GOT3 (cell line): ENCODE measurements around the gene PUM2.
"Not testable (repeated sequence)": the region's sequence is repeated elsewhere in the genome, so short reads cannot be mapped to it uniquely, and the experiment has no call there.

Experiments
- DNase-seq: peaks from one replicate; lab custom pipeline; 2025; ENCODE audit warnings: mixed read lengths; lab: John Stamatoyannopoulos, UW

Gene PUM2

GRCh38 chr2:20371323-20372025 lies 20.8 kb upstream of the PUM2 start:
- DNase-seq, result no peak

DNA sequence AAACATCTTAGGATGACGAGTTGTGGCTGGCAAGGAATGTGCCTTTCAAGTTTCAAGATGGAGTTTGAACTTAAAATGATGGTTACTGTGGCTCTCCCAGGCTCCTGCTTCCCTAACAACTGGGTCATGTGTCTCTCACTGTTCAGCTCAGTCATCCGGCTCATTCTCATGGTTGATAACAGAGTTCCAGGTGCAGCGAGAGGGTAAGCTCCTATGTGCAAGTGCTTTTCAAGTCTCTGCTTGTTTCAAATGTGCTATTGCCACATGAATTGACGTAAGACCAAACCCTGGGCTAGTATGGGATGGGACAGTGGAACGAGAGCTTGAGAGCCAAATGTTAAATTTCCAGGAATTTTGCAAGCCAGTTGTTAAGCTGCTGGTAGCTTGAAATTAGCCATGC lies 19.5 kb upstream of the PUM2 start:
- DNase-seq, result no peak

DNA sequence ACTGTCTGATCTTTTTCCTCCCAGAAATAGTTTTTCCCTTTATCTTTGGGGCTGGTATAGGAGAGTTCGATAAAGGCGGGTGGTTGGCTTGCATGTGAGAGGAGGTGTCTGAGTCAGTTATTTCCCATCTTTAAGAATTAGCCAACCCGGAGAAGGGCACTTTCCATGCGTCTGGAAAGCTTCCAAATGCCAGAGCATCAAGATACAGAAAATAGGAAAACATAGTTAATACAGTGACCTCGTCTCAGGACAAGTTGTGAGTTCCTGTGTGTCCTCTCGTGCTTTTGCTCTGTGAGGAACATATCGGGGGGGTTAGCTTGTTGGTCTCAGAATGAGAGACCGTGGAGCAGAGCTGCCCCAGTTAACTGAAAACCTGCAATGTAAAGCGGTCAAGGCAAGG lies 18.7 kb upstream of the PUM2 start:
- no peak for DNase-seq

DNA sequence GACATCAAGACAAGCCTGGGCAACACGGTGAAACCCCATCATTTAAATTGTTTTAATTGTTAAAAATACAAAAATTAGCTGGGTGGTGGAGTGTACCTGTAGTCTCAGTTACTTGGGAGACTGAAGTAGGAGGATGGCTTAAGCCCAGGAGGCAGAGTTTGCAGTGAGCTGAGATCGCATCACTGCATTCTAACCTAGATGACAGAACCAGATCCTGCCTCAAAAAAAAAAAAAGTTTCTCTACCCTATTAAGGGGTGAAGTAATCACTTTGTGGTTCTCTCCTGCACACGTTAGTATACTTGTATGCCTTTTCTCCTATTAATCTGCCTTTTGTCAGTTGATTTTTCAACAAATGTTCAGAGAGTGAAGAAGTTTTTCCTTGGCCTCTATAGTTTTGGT lies 18.1 kb upstream of the PUM2 start:
- DNase-seq, result no peak

DNA sequence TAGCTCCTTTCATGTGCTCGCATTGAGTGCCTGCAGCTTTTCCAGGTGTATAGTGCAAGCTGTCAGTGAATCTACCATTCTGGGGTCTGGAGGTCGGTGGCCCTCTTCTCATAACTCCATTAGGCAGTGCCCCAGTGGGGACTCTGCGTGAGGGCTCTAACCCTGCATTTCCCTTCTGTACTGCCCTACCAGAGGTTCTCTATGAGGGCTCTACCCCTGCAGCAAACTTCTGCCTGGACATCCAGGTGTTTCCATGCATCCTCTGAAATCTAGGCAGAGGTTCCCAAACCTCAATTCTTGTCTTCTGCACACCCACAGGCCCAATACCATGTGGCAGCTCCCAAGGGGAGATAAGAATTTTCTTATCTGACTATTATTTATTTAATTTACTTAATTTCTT lies 17.3 kb upstream of the PUM2 start:
- not testable (repeated sequence) for DNase-seq

DNA sequence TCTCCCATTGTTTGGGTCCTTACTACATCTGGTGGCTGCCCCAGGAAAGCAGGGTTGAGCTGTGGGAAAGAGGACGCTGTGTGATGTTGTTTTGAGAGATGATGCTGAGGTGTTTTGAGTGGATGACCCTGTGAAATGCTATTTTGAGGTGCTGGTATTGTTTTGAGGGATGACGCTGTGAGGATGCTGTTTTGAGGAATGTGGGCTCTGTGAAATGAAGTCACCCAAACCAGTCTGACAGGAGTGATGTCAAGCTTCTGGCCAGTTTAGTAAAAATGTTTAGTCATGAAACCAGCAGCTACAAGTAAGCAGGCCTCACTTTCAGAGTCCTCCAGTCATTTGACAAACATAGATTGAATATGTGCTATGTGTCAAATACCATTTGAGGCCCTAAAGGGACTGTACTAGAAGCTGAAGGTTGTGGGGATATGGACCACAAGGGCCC lies 16.1 kb upstream of the PUM2 start:
- DNase-seq, result no peak

- no peak for DNase-seq
Observed at GRCh38 chr2:20365249-20365817, 14.7 kb upstream of the PUM2 start.

GRCh38 chr2:20363578-20363977 lies 12.9 kb upstream of the PUM2 start:
- DNase-seq, result no peak

- no peak for DNase-seq
Observed at GRCh38 chr2:20362701-20363435, 12.2 kb upstream of the PUM2 start.

DNA sequence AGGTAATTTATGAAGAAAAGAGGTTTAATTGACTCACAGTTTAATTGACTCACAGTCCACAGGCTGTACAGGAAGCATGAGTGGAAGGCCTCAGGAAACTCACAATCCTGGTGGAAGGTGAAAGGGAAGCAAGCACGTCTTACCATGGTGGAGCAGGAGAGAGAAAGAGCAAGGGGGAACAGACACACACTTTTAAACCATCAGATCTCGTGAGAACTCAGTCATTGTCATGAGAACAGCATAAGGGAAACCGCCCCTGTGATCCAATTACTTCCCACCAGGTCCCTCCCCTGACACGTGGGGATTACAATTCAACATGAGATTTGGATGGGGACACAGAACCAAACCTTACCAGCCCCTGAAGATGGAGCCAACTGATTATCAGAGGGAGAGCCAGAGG lies 11.2 kb upstream of the PUM2 start:
- no peak for DNase-seq

GRCh38 chr2:20359096-20359495 lies 8.5 kb upstream of the PUM2 start:
- DNase-seq, result no peak

GRCh38 chr2:20357638-20358389 lies 7.2 kb upstream of the PUM2 start:
- no peak for DNase-seq

DNA sequence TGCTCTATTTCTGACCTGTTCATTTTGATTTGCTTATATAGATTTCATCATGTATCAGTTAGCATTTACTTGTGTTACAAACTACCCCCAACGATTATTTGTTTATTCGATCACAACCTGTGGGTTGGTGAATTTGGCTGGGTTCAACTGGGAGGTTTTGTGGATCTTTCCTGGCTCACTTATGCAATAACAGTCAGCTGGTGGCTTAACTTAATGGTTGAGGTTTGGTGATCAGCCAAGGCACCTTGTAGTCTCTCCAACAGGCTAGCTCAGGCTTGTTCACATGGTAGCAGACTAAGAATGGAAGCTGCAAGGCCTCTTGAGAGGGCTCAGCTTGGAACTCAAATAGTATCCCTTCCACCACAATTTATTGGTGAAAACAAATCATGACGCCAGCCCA lies 5.4 kb upstream of the PUM2 start:
- no peak for DNase-seq

- DNase-seq, result no peak
Observed at GRCh38 chr2:20355131-20355530, 4.5 kb upstream of the PUM2 start.

- DNase-seq, result no peak
Observed at GRCh38 chr2:20353241-20353992, 2.8 kb upstream of the PUM2 start.

GRCh38 chr2:20352581-20353216 lies 2.1 kb upstream of the PUM2 start:
- DNase-seq, result no peak

GRCh38 chr2:20352230-20352578 lies 1.6 kb upstream of the PUM2 start:
- DNase-seq, result no peak

DNA sequence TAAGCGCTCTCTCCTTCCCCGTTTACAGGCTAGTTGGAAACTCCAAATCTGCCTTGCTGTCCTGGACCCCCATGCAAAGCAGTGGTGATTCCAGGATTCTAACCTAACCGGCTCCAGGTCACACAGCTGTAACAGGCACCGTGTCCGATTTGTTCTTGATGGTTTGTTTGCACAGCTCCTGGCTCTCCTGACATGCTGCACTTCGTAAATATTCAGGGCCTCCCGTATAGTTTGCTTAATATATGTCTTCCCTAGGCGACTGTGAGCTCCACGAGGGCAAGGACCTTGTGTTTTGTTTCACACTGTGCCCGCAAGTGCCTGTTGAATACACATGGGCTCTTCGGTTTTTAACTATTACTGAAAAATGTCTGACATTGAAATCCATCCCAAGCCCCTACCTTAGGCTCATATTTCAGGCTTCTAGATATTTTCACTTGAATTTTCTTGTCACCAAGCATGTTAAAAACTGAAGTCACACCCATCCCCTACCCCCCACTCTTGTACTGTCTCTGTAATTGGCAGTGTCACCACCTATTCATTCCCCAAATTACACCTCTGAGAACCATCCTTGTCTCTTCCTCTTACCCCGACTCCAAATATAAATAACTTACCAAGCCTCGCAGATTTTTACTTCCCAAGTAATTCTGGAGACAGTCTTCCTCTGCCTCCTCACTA lies 1.0 kb upstream of the PUM2 start:
- no peak for DNase-seq

- no peak for DNase-seq
Observed at GRCh38 chr2:20350041-20350712, 467 bp downstream of the PUM2 start.

DNA sequence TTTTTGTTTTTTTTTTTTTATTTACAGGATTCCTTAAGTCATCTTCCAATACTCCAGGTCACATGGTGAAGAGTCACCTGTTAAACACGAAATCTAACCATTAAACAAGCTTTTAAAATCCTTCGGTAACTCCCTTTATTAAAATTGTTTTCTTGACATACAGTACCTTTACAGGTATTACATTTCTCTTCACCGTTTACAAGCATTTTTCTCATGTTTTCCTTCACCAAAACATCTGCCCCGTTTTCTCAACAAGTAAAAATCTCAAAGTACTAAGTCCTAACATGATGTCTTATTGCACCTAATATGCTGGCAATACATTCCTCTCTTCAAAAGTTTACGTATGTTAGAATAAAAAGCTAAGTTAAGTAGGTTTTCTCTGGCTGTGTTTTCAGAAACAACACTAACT lies 1.1 kb downstream of the PUM2 start:
- no peak for DNase-seq
